ENCODE data around the gene HRG.
"Not testable (repeated sequence)": the region's sequence is repeated elsewhere in the genome, so short reads cannot be mapped to it uniquely, and the experiment has no call there.

HRG gene

DNA sequence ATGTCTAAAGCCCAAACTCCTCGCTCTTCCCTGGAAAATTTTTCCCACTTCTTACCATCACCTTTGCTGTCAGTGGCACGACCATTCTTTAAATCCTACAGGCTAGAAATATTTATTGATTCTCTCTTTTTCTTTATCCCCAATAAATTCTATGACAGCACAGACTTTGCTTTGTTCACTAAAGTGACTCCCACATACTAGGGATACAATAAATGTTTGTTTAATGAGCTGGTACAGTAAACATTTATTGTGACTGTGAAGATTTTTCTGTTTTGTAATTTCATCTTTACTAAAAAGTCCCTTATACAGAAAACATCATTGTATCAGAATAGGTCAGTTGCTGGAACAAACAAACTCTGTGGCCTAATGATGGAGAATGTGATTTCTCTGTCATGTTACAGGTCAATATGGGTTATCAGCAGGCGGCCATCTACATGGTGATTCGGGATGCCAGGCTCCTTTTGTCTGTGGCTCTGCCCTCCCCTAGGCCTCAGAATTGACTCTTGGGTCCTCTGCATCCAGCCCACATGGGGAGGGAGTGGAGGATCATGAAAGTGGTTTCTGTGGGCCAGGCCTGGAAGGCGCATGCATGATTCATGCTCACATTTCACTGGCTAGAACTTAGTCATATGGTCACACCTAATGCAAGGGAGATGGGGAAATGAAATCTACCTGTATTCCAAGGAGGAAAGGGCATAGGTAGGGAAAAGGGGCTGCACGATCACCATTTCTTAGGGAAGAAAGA is 28.6 kb downstream of the HRG start:
- no peak for DNase-seq (ENCODE audit: low read depth in 1 of 2, low spot score in 1 of 2)
- in situ Hi-C loops (cut with HindIII; ENCODE audit: low pct_unique_long_range_greater_than_20kb, low sequenced_read_pairs) = no loop called here
- no peak for TF ChIP-seq JUND (IDR thresholded peaks at IDR 0.05; ENCODE audit: low read depth)

DNA sequence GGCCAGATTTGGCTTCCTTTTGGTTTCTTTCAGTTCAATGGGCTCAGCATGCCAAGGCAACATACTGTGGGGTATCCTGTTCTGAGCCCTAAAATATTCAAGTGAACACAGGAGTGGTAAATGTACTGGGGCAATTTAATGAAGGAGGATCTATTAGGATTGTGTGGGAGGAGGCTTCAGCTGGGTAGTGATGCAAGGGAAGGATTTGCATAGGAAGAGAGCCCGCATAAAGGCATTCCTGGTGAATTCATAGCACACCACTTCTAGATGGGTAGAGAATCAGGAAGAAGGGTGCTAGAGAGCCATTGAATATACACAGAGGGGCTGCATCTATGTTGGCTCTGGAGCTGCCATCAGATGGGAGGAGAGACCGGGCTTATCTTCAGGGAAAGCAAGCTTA is 30.7 kb downstream of the HRG start:
- DNase-seq (ENCODE audit: low read depth in 1 of 2, low spot score in 1 of 2) = no peak
- in situ Hi-C loops (cut with HindIII; ENCODE audit: low pct_unique_long_range_greater_than_20kb, low sequenced_read_pairs) = no loop called here
- TF ChIP-seq JUND (IDR thresholded peaks at IDR 0.05; ENCODE audit: low read depth) = no peak

DNA sequence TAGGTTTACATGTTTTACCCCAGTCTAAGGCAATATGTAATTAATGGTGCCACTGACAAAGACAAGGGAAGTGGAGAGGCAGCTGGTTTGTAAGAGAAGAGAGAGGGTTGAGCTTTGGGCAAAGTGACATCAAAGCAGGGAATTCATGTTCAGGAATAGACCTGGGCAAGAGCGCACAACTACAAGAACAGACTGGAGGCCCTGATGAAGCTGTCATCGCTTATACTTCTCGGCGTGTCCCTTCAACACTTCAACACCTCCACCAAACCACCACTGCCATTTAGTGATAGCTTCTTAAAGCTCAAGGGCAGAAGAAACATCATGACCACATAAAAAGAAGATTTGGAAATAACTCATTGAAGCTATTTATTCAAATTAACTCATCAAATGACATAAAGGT is 31.7 kb downstream of the HRG start:
- DNase-seq (ENCODE audit: low read depth in 1 of 2, low spot score in 1 of 2) = no peak
- in situ Hi-C loops (cut with HindIII; ENCODE audit: low pct_unique_long_range_greater_than_20kb, low sequenced_read_pairs) = no loop called here
- no peak for TF ChIP-seq JUND (IDR thresholded peaks at IDR 0.05; ENCODE audit: low read depth)

DNA sequence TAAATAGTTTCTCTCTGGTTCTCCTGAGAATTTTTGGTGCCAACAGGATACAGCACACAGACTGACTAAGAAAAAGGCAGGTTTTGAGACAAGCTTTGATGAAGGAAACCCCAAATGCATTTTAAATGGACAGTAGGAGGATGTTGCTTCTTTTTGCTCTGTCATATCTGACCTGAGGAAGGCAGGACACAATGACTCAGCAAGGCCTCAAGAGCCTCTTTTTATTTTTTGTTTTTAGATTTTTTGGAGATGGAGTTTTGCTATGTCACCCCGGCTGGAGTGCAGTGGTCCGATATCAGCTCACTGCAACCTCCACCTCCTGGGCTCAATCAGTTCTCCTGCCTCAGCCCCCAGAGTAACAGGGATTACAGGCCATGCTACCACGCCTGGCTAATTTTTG is 34.5 kb downstream of the HRG start:
- TF ChIP-seq JUND (IDR thresholded peaks at IDR 0.05; ENCODE audit: low read depth) = no peak
- DNase-seq (ENCODE audit: low read depth in 1 of 2, low spot score in 1 of 2) = no peak
- in situ Hi-C loops (cut with HindIII; ENCODE audit: low pct_unique_long_range_greater_than_20kb, low sequenced_read_pairs) = no loop called here

DNA sequence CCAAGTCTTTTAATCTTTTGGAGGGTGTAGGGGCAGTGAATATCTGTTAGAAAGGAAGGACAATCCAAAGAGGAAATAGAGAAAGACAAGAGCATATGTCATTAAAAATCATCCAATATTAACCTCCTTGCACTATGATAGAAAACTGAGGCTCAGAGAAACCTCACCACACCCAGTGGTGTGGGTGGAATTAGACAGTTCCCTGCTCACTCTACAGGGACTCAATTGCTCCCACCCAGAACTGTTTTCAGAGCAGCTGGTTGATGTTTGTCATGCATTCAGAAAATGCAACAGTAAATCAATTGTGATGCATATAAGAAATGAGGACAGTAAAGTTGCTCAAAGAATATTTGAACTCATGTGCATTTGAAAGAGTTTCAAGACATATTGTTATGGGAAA is 36.6 kb downstream of the HRG start:
- DNase-seq (ENCODE audit: low read depth in 1 of 2, low spot score in 1 of 2); in situ Hi-C loops (cut with HindIII; ENCODE audit: low pct_unique_long_range_greater_than_20kb, low sequenced_read_pairs): not testable (repeated sequence)

DNA sequence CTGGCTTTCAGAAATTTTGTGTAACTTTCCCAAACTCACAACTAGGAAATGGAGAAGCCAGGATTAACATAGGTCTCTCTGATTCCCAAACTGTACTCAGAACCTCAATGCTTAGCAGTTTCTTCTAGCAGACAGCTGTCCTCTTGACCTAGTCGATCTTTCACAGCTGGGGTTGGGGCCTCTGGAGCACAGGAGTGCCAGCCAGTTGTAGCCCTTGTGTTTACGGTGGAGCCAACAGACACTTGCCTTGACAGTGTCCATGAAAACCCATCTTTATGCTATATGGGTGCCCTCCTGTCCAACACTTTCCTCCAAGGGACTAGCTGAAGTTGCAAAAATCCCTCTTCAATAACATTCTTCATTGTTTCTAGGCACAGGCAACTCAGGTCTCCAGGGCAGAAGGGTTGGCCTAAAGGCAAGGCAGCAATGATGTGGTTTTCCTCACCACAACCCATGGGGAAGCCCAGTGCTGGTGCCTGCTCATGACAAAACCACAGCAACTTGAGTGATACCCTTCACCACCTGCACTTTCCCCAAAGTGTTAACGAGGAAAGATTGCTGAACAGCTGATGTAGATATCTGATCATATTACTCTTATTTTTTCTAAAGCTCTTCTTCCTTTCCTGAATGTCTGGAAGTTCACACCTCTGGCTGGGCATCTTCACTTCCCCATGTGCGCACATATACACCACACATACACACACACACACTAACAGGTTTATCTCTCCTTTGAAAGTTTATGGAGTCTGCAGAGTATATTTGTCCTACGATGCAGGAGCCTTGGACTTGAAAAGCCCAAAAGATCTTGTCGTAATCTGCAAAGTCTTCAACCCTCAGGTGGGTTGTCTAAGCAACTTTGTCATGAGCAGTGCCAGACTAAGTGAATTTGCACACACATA is 40.3 kb downstream of the HRG start:
- in situ Hi-C loops (cut with HindIII; ENCODE audit: low pct_unique_long_range_greater_than_20kb, low sequenced_read_pairs) = no loop called here
- TF ChIP-seq JUND (IDR thresholded peaks at IDR 0.05; ENCODE audit: low read depth) = no peak
- no peak for DNase-seq (ENCODE audit: low read depth in 1 of 2, low spot score in 1 of 2)

DNA sequence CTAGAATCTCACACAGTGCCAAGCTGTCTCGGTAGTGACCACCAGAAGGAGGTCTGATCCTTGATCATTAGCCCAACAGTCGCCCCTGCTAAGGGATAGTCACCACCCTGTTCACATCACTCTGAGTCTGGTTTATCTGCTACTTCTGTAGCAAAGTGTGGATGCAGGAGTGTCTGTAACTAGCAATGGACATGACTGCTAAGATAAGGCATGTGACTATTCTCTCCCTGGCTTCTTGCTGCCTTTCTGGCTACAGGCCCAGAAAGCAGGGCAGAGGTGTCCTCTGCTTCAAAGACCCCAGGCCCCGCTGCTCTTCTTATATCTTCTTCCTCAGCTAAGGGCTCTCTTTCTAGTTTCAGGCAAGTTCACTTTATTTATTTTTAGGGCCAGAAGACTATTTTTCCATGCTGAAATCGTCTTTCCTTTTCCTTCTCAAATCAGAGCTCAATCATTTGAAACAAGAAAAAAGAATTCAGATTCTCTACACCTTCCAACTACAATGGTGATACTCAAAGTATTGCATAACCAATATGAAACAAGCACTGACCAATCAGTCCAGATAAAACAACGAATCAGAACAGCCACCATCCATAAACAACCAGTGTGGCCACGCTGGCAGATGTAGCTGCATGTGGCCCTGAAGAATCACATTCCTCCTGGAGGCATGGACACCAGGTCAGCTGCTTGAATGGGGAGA is 43.3 kb downstream of the HRG start:
- TF ChIP-seq JUND (IDR thresholded peaks at IDR 0.05; ENCODE audit: low read depth) = no peak
- no peak for DNase-seq (ENCODE audit: low read depth in 1 of 2, low spot score in 1 of 2)
- in situ Hi-C loops (cut with HindIII; ENCODE audit: low pct_unique_long_range_greater_than_20kb, low sequenced_read_pairs) = no loop called here

DNA sequence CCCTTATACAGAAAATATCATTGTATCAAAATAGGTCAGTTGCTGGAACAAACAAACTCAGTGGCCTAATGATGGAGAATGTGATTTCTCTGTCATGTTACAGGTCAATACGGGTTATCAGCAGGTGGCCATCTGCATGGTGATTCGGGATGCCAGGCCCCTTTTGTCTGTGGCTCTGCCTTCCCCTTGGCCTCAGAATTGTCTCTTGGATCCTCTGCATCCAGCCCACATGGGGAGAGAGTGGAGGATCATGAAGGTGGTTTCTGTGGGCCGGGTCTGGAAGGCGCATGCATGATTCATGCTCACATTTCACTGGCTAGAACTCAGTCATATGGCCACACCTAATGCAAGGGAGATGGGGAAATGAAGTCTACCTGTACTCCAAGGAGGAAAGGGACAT is 44.9 kb downstream of the HRG start:
- DNase-seq (ENCODE audit: low read depth in 1 of 2, low spot score in 1 of 2); in situ Hi-C loops (cut with HindIII; ENCODE audit: low pct_unique_long_range_greater_than_20kb, low sequenced_read_pairs): not testable (repeated sequence)

DNA sequence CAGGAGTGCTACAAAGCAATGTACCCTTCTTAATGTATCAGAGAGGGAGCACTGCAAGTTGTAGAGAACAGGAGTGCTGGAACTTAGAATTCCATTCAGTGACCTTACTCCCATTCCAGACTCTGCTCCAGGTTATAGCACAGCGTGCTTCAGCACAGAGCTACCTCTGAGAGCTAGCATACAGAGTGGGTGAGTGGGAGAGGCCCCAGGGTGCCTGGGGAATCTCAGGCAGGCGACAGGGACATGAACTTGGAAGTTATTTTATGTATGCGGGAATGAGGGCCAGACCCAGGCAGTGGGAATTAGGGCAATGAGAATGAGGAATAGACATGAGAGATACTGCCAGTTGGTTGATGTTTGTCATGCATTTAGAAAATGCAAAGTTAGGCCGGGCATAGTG is 47.7 kb downstream of the HRG start:
- DNase-seq (ENCODE audit: low read depth in 1 of 2, low spot score in 1 of 2) = no peak
- TF ChIP-seq JUND (IDR thresholded peaks at IDR 0.05; ENCODE audit: low read depth) = no peak
- in situ Hi-C loops (cut with HindIII; ENCODE audit: low pct_unique_long_range_greater_than_20kb, low sequenced_read_pairs) = no loop called here

DNA sequence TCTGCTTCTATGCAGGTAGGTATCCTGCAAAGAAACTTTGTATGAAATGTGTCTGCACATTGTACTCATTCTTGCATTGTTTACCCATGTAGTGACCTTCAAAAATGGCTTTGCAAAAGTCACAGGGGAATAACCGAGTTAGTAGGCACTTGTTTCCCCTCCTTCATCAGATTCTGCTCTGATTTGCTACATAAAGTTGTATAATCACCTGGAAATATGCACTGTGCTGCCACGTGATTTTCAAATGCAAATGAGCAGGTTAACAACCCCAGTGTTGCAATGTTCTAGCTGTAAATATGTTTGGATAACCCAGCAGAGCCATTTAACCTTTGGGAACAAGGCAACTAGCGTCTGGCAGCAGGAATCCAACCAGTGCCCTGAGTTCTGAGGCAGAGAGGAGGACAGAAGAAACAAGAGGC is 51.2 kb downstream of the HRG start, which contains the start of gene KNG1:
Gene KNG1 (plus strand): TSS at position 321 of the 419 bp plus-strand sequence. CDS start 184 bp downstream, outside the sequence.
- TF ChIP-seq JUND (IDR thresholded peaks at IDR 0.05; ENCODE audit: low read depth) = no peak
- DNase-seq (ENCODE audit: low read depth in 1 of 2, low spot score in 1 of 2) = peak in 1 of 2 experiments; percentile 36
- in situ Hi-C loops (cut with HindIII; ENCODE audit: low pct_unique_long_range_greater_than_20kb, low sequenced_read_pairs) = no loop called here

DNA sequence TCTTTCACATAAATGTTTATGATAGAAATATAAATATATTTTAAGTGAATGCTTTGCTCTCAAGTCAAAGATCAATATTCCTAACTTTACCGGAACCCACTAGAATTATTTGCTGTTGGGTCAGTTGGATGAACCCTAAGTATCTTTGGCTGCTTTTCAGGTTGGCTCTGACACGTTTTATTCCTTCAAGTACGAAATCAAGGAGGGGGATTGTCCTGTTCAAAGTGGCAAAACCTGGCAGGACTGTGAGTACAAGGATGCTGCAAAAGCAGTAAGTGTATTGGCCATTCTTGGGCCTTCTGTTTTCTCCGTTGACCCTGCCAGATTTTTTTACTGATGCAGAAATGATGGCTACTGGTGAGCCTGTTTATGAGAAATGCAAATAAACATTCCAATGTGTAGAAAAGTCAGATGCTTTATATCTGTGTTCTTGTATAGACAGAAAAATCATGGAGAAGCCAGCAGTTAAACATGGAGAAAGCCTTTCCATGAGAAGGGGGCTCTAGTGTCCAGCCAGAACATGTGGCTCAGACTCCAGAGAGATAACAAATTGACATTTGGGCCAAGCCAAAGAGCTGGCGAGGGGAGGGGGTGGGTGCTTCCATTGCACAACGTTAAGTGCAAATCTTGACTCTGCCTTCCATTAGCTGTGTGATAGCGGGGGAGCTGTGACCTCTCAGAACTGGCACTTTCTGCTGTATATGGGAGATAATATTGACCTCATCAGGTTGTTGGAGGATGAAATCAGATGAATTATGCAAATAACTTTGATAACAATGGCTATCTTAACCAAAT is 54.3 kb downstream of the HRG start:
- in situ Hi-C loops (cut with HindIII; ENCODE audit: low pct_unique_long_range_greater_than_20kb, low sequenced_read_pairs) = no loop called here
- no peak for DNase-seq (ENCODE audit: low read depth in 1 of 2, low spot score in 1 of 2)

DNA sequence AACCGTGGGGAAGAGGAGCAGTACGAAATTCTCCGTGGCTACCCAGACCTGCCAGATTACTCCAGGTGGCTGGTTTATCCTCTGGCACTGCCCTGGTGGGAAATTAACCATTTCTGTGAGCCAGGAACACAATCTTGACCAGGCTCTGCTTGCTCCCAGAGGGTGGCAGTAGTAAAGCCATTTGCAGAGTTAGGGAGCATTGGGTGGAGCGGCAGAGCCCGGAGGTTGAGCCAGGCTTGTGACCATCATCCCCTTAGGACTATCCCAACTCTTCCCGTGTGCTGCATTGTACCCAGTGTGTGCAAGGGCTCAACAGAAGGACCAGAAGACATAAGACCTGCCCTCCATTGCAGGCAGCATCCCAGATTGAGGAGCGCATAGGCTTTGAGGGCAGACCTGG is 56.6 kb downstream of the HRG start:
- in situ Hi-C loops (cut with HindIII; ENCODE audit: low pct_unique_long_range_greater_than_20kb, low sequenced_read_pairs) = no loop called here
- TF ChIP-seq JUND (IDR thresholded peaks at IDR 0.05; ENCODE audit: low read depth) = no peak
- peak in 1 of 2 experiments; percentile 45 for DNase-seq (ENCODE audit: low read depth in 1 of 2, low spot score in 1 of 2)

More for the DNA sequence above, 54.3 kb downstream of the HRG start:
- TF ChIP-seq JUND (IDR thresholded peaks at IDR 0.05; ENCODE audit: low read depth) = no peak
